ENCODE results near the gene TASL. TPM values are rescaled to one million over a fixed set of nuclear protein-coding genes. Genes with fewer than 3 reads are reported as not detected.

Gene TASL
- polyA plus RNA-seq, 1 of the 3 experiments (the other 2 are of a cell fraction): not detected

DNA sequence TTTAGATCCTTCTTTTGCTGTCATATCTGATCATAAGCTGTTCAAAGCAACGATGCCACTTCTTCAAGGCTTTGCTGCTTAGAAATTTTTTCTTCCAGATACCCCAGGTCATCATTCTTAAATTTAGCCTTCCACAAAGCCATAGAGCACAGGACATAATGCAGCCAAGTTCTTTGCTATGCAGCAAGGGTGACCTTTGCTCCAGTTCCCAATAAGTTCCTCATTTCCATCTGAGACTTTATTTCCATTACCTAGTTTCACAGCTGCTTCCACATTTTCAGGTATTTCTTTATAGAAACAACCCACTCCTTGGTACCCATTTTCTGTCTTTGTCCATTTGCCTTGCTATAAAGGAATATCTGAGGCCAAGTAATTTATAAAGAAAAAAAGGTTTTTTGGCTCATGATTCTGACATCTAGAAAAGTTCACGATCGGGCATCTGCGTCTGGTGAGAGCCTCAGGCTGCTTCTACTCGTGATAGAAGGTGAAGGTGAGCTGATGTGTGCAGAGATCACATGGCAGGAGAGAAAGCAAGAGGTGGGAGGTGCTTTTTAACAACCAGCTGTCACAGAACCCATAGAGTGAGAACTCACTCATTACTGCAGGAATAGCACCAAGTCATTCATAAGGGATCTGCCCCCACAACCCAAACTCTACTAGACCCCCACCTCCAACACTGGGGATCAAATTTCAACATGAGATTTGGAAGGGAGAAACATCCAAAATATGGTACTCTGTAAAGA, 11.8 kb upstream of the TASL start:
- ChIA-PET POLR2A (no interaction called here), CTCF (interaction anchor here (1.0 kb wide), 1 partner anchor 19 kb away, joined by 5 read pairs; no protein-coding TSS in a partner anchor)
- no peak overlapping the region for H2AFZ ChIP-seq (ENCODE audit: low read depth)
- no peaks in the 10 kb centered on the region for H3K79me2 ChIP-seq (ENCODE audit: insufficient read depth)
- 22% methylated on average over 5 of the region's 5 CpGs for WGBS (ENCODE audit: low lambda C conversion rate)
- no peaks in the 10 kb centered on the region for H3K27me3 ChIP-seq (ENCODE audit: insufficient read depth)
- H3K9me3 ChIP-seq: no peaks in the 10 kb centered on the region
- no peak overlapping the region for H3K4me2 ChIP-seq
- H3K27ac ChIP-seq (ENCODE audit: low read depth in 2 of 2, low read length in 1 of 2): no peak overlapping the region
- no peak for TF ChIP-seq FOXM1 (IDR thresholded peaks at IDR 0.05; ENCODE audit: low read depth)
- no peak for TF ChIP-seq TAF1 (IDR thresholded peaks at IDR 0.05; ENCODE audit: borderline replicate concordance, low read depth, low read length)
- no peak for TF ChIP-seq USF2 (IDR thresholded peaks at IDR 0.05; ENCODE audit: borderline replicate concordance, low read depth, low read length)
- no peaks in the 10 kb centered on the region for H3K36me3 ChIP-seq (replicated peaks in 1 of 2; ENCODE audit: control insufficient read depth in 1 of 2, insufficient read depth in 2 of 2, low read length in 1 of 2)
- no peaks in the 10 kb centered on the region for H3K4me1 ChIP-seq (ENCODE audit: control insufficient read depth in 1 of 2, insufficient read depth in 2 of 2, low read depth in 1 of 2, low read length in 1 of 2)
- no peaks in the 10 kb centered on the region for H3F3A ChIP-seq (replicated peaks; ENCODE audit: insufficient read depth)
- no peaks in the 10 kb centered on the region for H4K20me1 ChIP-seq (ENCODE audit: insufficient read depth)
- no peak overlapping the region for H3K9ac ChIP-seq
- H3K9me2 ChIP-seq: no peaks in the 10 kb centered on the region
- no peak for DNase-seq
- no peak overlapping the region for H3K4me3 ChIP-seq (ENCODE audit: low read depth in 2 of 2, low read length in 1 of 2)

DNA sequence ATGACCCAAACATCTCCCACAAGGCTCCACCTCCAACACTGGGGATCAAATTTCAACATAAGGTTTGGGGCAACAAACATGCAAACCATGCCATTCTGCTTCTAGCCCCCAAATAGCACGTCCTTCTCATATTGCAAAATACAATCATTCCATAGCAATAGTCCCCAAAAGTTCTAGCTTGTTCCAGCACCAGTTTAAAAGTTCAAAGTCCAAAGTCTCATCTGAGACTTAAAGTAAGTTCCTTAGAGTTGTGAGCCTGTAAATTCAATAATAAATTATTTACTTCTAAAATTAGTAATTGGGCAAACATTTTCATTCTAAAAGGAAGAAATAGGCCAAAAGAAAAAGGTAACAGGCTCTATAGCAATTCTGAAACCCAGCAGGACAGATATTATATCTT, 8.9 kb upstream of the TASL start:
- no peaks in the 10 kb centered on the region for H3K9me3 ChIP-seq
- no peak overlapping the region for H3K27ac ChIP-seq (ENCODE audit: low read depth in 2 of 2, low read length in 1 of 2)
- WGBS (ENCODE audit: low lambda C conversion rate): 23% methylated on average over 1 of the region's 1 CpG
- H3K9ac ChIP-seq: no peak overlapping the region
- no peaks in the 10 kb centered on the region for H3K4me1 ChIP-seq (ENCODE audit: control insufficient read depth in 1 of 2, insufficient read depth in 2 of 2, low read depth in 1 of 2, low read length in 1 of 2)
- no peaks in the 10 kb centered on the region for H3K9me2 ChIP-seq
- H2AFZ ChIP-seq (ENCODE audit: low read depth): no peak overlapping the region
- no peaks in the 10 kb centered on the region for H3F3A ChIP-seq (replicated peaks; ENCODE audit: insufficient read depth)
- TF ChIP-seq USF2 (IDR thresholded peaks at IDR 0.05; ENCODE audit: borderline replicate concordance, low read depth, low read length) (no peak), ELF1 (IDR thresholded peaks at IDR 0.05) (no peak)
- no peak for DNase-seq
- H3K36me3 ChIP-seq (replicated peaks in 1 of 2; ENCODE audit: control insufficient read depth in 1 of 2, insufficient read depth in 2 of 2, low read length in 1 of 2): no peaks in the 10 kb centered on the region
- H3K4me2 ChIP-seq: no peak overlapping the region
- no peaks in the 10 kb centered on the region for H4K20me1 ChIP-seq (ENCODE audit: insufficient read depth)
- CTCF ChIA-PET: no interaction called here
- no peaks in the 10 kb centered on the region for H3K27me3 ChIP-seq (ENCODE audit: insufficient read depth)
- POLR2A ChIA-PET: no interaction called here
- H3K4me3 ChIP-seq (ENCODE audit: low read depth in 2 of 2, low read length in 1 of 2): no peak overlapping the region
- H3K79me2 ChIP-seq (ENCODE audit: insufficient read depth): no peaks in the 10 kb centered on the region

- no peak overlapping the region for H3K4me2 ChIP-seq
- H3K9me3 ChIP-seq: no peaks in the 10 kb centered on the region
- H3K27me3 ChIP-seq (ENCODE audit: insufficient read depth): no peaks in the 10 kb centered on the region; the same call in 1 of the 2 replicates
- H3K36me3 ChIP-seq (replicated peaks in 1 of 2; ENCODE audit: control insufficient read depth in 1 of 2, insufficient read depth in 2 of 2, low read length in 1 of 2): no peaks in the 10 kb centered on the region
- no peaks in the 10 kb centered on the region for H3F3A ChIP-seq (replicated peaks; ENCODE audit: insufficient read depth)
- no peak overlapping the region for H3K27ac ChIP-seq (ENCODE audit: low read depth in 2 of 2, low read length in 1 of 2)
- CTCF ChIA-PET: no interaction called here
- H3K4me1 ChIP-seq (ENCODE audit: control insufficient read depth in 1 of 2, insufficient read depth in 2 of 2, low read depth in 1 of 2, low read length in 1 of 2): no peaks in the 10 kb centered on the region
- 35% methylated on average over 6 of the region's 6 CpGs for WGBS (ENCODE audit: low lambda C conversion rate)
- TF ChIP-seq MEF2A (IDR thresholded peaks at IDR 0.05; ENCODE audit: borderline replicate concordance, low read depth) (no peak), SMC3 (IDR thresholded peaks at IDR 0.05; ENCODE audit: low read depth, low read length) (no peak), CHD2 (IDR thresholded peaks at IDR 0.05; ENCODE audit: low read length, partially characterized antibody) (no peak), RFX5 (IDR thresholded peaks at IDR 0.05; ENCODE audit: low read length) (no peak), TAF1 (IDR thresholded peaks at IDR 0.05; ENCODE audit: borderline replicate concordance, low read depth, low read length) (no peak)
- TF ChIP-seq, protein P1, sequence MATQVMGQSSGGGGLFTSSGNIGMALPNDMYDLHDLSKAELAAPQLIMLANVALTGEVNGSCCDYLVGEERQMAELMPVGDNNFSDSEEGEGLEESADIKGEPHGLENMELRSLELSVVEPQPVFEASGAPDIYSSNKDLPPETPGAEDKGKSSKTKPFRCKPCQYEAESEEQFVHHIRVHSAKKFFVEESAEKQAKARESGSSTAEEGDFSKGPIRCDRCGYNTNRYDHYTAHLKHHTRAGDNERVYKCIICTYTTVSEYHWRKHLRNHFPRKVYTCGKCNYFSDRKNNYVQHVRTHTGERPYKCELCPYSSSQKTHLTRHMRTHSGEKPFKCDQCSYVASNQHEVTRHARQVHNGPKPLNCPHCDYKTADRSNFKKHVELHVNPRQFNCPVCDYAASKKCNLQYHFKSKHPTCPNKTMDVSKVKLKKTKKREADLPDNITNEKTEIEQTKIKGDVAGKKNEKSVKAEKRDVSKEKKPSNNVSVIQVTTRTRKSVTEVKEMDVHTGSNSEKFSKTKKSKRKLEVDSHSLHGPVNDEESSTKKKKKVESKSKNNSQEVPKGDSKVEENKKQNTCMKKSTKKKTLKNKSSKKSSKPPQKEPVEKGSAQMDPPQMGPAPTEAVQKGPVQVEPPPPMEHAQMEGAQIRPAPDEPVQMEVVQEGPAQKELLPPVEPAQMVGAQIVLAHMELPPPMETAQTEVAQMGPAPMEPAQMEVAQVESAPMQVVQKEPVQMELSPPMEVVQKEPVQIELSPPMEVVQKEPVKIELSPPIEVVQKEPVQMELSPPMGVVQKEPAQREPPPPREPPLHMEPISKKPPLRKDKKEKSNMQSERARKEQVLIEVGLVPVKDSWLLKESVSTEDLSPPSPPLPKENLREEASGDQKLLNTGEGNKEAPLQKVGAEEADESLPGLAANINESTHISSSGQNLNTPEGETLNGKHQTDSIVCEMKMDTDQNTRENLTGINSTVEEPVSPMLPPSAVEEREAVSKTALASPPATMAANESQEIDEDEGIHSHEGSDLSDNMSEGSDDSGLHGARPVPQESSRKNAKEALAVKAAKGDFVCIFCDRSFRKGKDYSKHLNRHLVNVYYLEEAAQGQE (IDR thresholded peaks at IDR 0.05; ENCODE audit: low read depth, low read length): no peak
- H3K4me3 ChIP-seq (ENCODE audit: low read depth in 2 of 2, low read length in 1 of 2): no peak overlapping the region
- POLR2A ChIA-PET: no interaction called here
- no peaks in the 10 kb centered on the region for H3K9me2 ChIP-seq
- H2AFZ ChIP-seq (ENCODE audit: low read depth): no peak overlapping the region
- DNase-seq: no peak
- H4K20me1 ChIP-seq (ENCODE audit: insufficient read depth): no peaks in the 10 kb centered on the region
- no peaks in the 10 kb centered on the region for H3K79me2 ChIP-seq (ENCODE audit: insufficient read depth)
- no peak overlapping the region for H3K9ac ChIP-seq
Measured at GRCh38 chrX:30582664-30583063, 5.1 kb upstream of the TASL start.
